ENCODE data around the gene SERPINB6.

GRCh38 chr6:2948228-2949025, 22.9 kb downstream of the SERPINB6 start:
- TF ChIP-seq CTCF (IDR thresholded peaks at IDR 0.05; ENCODE audit: low read depth, low read length) = no peak
- TF ChIP-seq EZH2phosphoT487 (IDR thresholded peaks at IDR 0.05; ENCODE audit: low read depth) = no peak

Measured in OCI-LY3 (cell line).